HG03175 (cell line): ENCODE measurements around the gene DNAH1.

Source experiments
- ATAC-seq: cut with Tn5 transposase; IDR thresholded peaks from one replicate; pipeline ENCODE4 v1.9.1; 2021; ENCODE audit warnings: mild to moderate bottlenecking, moderate library complexity; ENCODE audit not compliant: unreplicated experiment

DNAH1 gene

DNA sequence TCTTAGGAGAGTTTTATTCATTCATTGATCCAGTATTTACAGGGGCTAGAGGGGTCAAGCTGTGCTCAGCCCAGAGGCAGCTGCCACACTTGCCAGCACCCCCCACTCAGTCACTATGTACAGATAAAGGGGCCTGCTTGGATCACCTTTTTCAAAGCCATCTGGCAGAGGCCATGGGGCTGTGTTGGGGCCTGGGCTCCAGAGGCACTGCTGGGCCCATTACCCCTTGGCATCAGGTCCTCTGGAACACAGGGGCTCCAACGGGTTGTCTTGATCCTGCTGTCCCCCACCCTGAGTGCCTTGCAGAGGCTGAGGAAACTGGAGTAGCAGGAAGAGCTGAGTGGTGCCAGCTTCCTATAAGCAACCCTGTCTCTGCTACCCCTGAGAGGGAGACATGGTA lies 84.9 kb downstream of the DNAH1 start:
- no peak for ATAC-seq

DNA sequence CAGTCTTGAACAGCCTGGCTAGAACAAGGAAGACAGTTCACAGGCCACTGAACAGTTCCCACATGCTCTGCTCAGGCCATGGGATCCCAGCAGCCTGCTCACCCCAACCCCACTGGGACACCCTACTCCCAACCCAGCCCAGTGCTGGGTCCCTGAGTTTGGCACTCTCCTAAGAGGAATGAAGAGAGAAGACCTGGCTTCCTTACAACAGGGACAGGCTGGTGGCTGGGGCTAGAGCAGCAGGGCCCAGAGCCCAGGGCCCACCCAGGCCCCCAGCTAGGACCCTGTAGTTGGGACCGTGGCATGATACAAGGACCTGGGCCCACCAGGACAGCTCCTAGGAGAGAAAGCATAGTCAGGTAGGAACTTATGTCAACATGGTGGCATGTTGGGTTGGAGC lies 85.4 kb downstream of the DNAH1 start:
- no peak for ATAC-seq

DNA sequence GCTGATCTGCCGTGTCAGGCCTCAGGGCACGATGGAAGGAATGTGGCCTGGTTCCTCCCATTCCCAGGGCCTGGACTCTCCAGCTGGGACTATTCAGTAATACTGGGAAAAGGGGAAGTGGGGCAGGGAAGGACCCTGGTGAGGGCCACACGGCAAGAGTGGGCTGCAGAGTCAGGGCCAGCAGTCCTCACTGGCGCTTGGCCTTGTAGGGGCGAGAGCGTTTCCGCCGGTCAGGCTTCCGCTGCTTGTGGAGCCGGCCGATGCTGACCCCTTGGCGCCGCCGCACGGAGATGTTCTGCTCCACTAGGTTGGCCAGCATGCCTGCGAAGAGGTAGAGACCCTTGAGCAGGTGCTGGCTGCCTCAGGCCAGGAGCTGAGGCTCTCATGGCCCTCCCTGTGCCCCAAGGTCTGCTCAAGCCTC lies 86.0 kb downstream of the DNAH1 start:
- ATAC-seq: no peak

DNA sequence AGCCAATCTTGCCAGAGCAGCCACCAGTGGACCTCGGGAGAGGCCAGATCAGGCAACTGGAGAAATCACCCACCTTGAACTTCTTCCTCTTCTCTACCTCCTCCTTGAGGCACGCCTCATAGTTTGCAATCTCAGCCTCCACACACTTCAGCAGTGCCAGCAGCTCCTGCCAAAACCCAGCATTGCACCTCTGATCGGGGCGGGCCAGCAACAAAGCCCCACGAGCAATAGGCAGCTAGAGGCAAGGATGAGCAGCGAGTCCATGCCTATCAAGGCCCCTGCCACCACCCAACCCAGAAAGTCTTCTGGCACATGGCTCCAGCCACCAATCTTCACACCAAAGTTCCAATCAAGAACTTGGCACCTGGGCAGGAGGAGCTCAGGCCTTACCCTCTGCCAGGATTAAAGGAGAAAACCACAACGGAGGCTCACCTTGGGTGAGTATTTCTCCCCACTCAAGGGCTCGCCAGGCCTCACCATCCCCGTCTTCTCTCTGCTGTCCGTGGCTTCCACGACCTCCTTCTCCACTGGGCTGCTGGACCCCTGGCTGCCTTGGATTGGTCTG lies 86.7 kb downstream of the DNAH1 start:
- no peak for ATAC-seq

DNA sequence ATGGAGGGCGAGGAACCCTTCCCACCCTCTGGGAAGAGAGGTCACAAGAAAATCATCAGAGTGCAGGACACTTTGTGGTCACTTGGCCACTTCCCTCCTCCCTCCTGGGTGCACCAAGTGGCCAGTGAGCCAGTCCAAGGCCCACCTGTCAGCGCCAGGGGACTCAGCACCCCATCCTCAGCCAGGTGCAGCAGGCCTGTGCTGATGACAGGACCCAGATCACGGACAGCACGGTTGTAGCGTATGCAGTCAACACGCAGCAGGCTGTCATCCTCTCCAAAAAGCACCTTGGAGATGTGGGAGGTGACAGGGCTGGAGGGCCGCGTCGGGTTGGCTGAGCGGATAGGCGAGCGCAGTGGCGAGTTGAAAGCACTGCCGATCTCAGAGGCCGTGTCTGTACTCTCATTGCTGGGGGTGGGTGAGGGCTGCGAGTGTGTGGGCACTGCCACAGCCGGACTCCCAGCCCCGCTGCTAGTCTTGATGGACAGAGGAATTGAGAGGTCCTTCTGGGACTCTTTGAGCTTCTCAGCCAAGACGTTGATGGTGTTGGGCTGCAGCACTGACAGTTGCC lies 87.2 kb downstream of the DNAH1 start:
- ATAC-seq: no peak

DNA sequence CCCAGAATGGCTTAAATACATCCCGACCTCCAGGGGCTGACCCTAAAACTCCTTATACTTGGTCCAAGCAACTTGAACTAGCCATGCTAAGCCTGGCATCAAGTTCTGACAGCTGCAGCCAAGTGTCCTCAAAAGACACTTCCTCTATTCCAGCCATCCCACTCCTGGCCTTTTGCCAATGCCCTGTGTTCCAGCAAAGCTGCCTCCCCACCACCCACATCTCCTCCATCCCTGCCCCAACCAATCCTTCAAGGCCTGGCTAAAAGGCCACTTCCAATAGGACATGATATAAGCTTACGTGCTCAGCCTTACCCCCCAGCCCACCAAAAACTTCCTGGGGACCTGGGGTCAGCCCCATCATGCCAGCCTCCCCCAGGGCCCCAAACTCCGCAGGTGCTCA lies 87.8 kb downstream of the DNAH1 start:
- no peak for ATAC-seq

DNA sequence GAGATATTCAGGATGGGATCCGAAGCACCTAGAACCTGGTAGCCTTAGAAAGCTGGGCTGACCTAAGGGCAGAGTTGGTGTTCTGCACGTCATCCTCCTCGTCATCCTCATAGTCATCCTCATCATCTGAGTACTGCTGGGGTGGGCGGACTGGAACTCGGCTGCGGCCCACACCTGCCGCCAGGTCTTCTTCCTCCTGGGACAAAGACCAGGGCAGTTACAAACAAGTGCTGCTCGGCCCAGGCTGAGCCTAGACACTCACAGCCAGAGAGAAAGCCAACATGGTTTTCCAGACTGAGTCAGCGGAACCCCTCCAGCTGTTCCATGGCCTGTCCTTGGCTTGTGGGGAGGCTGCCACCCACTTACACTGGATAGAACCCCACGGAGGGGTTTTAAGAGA lies 88.3 kb downstream of the DNAH1 start:
- no peak for ATAC-seq

DNA sequence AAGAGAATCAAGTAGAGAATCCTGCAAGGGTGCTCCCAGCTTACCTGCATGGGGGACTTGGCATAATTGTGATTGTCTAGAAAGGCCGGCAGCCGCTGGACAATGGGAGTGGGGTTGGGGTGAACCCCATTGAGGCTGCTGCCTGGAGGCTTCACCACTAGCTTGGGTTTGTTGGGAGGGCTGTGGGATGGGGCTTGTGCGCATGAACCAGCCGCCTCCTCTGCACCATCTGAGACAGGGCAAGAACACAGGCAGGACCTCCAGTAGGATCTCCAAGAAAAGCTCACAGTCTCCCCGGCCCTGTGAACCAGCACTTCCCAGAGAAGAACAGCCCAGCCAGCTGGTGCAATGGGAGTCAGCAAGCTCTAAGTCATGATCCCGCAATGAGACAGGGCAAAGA lies 88.9 kb downstream of the DNAH1 start:
- ATAC-seq: no peak

DNA sequence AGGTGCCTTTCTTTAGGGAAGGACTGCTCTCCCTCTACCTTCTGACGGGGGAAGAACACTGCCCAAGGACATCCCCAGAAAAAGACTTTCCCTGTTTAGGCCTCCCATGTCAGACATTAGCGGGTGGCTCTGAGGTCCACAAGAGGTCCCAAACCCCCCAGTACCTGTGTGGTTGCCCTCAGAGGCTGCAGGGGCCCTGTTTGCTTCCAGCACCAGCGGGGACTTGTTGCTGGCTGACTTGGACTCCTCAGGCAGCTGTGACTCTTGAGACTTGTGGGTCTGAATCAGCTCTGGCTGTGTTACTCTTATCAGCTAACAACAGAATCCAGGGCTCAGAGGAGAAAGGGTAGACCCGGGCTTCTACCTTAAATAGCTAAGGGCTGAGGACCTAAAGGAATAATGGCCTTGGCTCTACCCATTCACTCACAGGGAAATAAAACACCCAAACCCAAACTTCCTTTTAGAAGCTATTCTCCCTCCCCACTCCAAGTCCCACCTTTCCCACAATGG lies 89.5 kb downstream of the DNAH1 start:
- no peak for ATAC-seq

DNA sequence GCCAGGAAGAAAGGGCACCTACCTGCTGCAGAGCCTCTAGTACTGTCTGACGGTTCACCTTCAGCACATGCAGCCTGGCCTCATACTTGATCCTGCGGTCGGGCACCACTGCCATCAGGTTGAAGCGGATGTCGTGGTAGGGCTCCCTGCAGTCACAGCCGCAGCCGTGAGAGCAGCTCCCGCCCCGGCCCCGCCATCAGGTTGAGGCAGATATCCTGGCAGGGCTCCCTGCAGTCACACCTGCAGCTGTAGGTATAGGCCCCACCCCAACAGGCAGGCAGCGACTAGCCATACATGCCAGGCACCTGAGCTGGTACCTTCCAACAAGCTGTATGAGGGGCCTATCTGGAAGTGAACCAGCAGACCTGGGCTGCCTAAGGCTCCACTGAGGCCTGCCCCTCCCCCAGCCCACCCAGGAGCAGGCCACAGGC lies 90.1 kb downstream of the DNAH1 start:
- no peak for ATAC-seq

DNA sequence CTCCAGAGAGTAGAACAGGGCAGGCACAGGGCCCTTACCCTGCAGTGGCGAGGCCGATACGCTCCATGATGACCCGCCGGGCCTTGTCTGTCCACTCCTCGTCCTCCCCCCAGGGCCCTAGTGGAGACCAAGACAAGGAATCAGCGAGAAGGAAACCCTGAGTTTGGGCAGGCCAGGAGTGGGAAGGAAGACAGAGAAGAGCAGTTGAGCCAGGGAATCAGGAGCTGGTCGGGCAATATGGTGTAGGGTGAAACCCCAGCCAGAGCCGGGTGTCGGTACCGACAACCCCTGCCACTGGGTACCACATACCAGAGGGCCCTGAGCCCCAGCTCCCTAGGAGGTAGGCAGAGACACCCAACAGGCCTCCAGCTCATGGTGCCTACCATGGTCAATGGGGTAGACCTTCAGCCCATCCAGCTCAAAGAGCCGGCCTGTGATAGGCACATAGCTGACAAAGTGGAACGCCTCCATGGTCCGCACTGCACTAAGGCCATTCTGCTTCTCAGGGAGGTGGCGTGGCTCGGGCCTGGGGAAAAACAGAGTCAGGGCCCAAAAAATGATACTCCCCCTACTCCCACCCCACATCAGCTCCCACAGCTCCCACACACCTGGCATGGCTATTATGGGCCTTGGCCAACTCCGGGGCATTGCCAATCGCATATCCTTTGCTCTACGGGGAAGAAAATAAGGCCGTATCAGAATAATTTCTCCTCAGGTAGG lies 90.8 kb downstream of the DNAH1 start:
- ATAC-seq: no peak

DNA sequence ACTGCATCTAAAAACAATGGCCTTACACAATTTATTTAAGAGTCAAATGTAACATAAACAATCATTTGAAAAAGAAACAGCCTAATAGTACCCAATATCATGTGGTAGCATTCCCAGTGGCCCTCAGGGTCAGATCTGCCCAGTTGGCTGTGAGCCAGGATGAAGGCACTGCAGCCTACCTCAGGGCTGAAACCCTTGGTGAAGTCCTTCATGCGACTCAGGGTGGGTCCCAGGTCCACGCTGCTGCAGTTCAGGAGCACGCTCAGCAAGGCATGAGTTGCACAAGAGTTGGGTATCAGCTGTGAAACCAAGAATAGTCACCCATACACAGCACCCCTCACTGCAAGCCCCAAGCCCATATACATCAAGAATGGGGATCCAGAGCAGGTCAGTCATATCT lies 91.7 kb downstream of the DNAH1 start:
- ATAC-seq: no peak

DNA sequence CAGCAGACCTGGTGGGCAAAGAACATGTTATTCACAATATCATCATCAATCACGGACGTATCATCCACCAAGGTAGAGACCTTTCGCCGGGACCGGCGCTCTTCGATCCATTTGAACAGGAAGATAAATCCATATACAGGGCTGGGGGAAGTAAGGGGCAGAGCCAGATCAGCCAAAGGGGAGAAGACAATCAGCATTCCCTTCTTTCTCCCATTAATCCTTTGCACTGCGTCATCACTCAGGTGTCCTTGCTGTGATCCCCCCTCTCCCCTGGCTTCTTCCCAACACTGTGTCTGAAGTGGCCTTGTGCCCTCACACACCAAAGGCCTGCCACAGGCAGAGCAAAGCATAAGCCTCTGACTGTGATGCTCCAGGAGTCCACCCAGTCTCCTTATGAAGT lies 92.3 kb downstream of the DNAH1 start:
- no peak for ATAC-seq

DNA sequence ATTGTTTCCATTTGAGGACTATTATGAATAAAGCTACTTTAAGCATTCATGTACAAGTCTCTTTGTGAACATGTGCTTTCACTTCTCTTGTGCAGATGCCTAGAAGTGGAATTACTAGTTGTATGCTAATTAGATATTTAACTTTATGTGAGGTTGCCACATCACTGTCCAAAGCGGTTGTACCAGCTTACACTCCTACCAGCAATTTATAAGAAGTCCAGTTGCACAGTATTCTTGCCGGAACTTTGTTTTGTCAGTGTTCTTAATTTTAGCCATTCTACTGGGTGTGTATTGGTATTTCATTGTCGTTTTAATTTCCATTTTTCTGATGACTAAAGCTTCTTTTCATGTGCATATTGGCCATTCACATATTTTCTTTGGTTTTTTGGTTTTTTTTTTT lies 99.7 kb downstream of the DNAH1 start:
- ATAC-seq: no peak

DNA sequence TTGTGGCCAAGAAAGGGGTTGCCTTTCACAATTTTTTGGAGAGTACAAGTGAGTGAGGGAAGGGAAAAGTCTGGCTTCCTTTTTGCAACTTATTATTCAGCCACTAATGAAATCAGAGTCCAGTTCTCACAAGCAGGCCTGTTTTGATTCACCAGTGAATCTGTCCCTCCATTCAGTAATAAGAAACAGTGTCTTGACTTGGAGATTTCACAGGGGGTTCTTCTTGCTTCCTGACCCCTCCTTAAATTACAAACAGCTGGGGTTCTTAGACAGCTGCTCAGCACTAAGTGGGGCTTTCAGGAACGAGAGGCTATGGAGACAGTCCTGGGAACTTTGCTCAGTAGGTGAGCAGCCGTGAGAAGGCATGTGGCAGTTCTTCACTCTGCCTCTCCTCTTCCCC lies 104.3 kb downstream of the DNAH1 start:
- ATAC-seq: no peak

DNA sequence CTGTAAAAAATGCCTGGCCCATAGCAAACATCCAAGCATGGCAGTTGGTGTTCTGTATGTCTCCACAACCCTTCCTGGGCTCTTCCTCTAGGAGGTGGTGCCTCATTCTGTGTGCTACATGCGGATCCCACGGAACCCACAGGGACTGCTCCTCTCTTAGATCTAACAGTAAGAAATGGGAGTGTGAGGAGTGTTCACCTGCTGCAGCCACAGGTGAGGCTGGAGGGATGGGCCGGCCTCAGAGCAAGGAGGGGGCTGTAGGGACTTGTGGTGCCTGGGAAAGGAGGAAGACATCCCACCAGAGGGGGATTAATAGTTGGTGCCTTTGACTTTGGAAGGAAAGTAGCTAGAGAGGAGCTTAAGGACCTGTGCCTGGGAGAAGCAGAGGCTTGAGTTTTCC lies 106.5 kb downstream of the DNAH1 start:
- ATAC-seq: no peak

DNA sequence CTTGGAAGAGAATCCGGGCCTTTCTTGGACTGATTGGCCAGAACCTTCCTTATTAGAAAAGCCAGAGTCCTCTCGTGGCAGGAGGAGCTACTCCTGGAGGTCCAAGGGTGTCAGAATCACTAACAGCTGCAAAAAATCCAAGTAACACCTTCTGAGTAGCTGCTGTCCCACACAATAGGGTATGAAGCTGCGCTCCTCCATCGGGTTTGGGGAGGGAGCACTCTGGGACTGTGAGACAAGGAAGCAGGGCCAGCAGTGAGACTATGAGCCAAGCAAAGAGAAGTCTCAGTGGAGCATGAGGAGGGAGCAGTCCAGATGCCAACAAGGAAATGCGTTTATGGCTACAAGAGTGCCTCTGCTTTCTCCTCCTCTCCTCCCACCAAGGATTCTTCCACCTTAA lies 107.1 kb downstream of the DNAH1 start:
- no peak for ATAC-seq

DNA sequence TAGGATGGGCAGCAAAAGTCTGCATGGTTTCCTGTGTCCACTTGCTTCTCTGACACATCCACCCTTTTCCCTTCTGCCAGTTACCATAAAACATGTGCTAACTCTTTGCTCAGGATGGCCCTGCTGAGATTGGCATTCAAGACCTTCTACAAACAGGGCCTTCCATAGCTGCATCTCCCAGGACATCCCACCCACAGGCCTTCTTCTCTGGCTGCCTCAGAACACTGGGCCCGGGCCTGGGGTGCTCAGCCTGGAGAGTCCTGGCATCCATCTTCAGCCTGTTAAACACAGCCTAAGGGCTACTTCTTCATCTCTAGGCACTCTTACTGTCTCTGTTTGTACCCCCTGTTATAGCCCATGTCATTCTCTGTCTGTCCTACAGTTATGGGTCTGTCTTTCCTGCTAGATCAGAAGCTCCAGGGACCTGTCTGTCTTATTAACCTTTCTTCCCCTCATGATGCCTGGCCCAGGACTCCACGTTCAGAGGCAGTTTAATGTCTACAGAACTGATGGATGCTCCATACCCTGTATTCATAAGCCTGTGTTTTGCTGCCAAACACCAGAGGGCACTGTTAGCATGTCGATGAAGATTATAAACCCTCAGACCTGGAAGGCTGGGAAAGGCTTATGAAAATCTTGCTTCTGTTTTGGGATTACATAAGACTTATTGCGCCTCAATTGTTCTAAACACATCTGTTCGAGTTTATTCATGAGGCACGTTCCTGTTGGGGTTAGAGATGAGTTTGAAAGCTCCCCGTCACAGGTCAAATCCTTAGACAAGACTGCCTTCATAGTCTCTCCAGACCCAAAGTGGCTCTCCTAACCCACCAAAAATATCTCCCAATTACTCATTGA lies 112.3 kb downstream of the DNAH1 start:
- ATAC-seq: no peak

DNA sequence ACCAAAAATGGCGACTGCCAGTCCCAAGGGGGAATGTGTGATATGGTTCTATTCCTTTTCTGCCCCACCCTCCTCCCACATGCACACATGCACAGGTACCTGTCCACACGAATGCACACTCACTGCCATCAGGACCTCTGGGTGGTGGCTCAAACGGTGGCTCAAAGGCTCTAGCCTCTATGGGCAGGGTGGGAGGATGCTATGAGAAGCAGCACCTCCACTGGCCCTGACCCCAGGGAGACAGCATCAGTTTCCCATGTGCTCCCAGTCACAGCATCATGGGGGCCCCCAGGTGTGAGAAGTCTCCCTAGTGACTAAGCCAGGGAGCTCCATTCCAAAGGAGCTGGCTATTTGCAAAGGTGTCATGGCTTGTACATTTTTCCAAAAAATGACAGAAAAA lies 112.9 kb downstream of the DNAH1 start:
- ATAC-seq: no peak

DNA sequence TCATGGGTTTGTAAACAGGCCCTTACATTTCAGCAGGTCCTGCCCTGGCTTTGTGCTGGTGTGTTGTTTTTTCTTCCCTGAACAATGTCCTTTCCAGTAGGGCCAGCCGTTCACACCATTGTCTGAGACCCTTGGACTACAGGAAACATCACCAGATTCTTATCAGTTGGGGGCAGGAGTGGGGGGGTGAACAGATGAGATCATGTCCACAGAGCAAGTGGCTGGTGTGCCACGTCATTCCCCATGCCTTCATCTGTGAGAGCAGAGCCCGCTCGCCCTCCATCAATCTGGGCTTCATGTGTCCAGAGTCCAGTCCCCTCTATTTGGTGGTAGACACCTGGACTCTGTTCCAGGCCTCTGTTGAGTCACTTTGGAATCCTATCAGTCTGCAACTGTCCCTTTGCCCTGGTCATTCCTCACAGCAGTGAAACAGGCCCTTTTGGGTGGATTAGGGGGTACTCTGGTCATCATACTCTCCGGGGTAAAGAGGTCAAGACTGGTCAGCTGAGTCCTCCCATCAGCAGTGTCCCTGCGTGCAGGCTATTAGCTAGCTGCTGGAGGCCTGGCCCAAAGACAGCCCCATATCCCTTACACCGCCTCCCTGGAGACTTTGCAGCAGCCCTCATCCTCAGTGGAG lies 113.8 kb downstream of the DNAH1 start:
- ATAC-seq: no peak

DNA sequence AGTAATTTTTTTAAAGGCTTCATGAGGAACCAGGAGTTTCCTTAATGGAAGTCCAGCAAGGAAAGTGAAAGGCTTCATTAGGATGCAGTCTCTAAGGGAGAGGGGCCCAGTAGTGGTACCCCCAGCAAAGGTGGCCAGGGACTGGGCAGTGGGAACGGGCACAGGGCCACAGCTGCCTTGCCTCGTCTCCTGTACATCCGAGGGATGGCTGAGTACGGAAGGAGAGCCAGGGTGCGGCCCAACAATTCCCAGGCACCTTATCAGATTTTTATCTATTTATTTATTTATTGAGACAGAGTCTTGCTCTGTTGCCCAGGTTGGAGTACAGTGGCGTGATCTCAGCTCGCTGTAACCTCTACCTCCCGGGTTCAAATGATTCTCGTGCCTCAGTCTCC lies 114.3 kb downstream of the DNAH1 start:
- ATAC-seq: no peak
